Spleen (tissue), 7 donors: ENCODE data around the gene WIPF2.

Experiments used
- CTCF ChIP-seq, 11 experiments: fragments of 200-600 bp in 7 of 11; fragments of 450-650 bp in 4 of 11; sonication (generic) in 4 of 11; IDR thresholded peaks in 8 of 11; conservative IDR thresholded peaks in 3 of 11; 1 replicate in 7 of 11; 2 replicates in 4 of 11; pipeline versions ENCODE4 v1.4.0 to v1.8.0; 2016 to 2021; ENCODE audit warnings: antibody characterized with exemption in 11 of 11, inconsistent platforms in 4 of 11, mild to moderate bottlenecking in 1 of 11
- POLR2A ChIP-seq, 3 donors: fragments of 450-650 bp; IDR thresholded peaks; one replicate each; pipeline ENCODE4 v1.5.1; 2017; ENCODE audit warnings: antibody characterized with exemption in 3 of 3, mild to moderate bottlenecking in 1 of 3
- donor health status: DM: no; HTN: no; CAD: no; lungs with moderate emphysema.
- donor health status: DM: no; HTN: no; CAD: no.
- donor health status: DM: no; HTN: no; CAD: no.

GRCh38 chr17:40295488-40296436, 76.7 kb downstream of the WIPF2 start:
- TF ChIP-seq CTCF (IDR thresholded peaks at IDR 0.05 in 8 of 11, conservative IDR thresholded peaks at IDR 0.05 in 3 of 11): no peak
- no peak for TF ChIP-seq POLR2A (IDR thresholded peaks at IDR 0.05)
